OCI-LY1 (cell line): ENCODE measurements around the gene RRN3.
"Not testable (repeated sequence)": the region's sequence is repeated elsewhere in the genome, so short reads cannot be mapped to it uniquely, and the experiment has no call there.

Experiments
- H2AFZ ChIP-seq: fragments of 200-600 bp; sonication (generic), shearing (Covaris generic); 2 replicates; pipeline ENCODE4 v1.6.0; 2014; ENCODE audit warnings: antibody characterized with exemption, mild to moderate bottlenecking, low read length
- H3F3A ChIP-seq: fragments of 200-600 bp; sonication (generic), shearing (Covaris generic); 2 replicates; pipeline ENCODE4 v1.6.0; 2014; ENCODE audit warnings: mild to moderate bottlenecking, antibody characterized with exemption, low read length, moderate library complexity; ENCODE audit not compliant: insufficient read depth
- H3K27ac ChIP-seq: fragments of 200-600 bp; sonication (generic); 2 replicates; pipeline ENCODE4 v1.5.1; 2014; ENCODE audit warnings: low read length, mixed run types, mild to moderate bottlenecking, low read depth; ENCODE audit not compliant: poor library complexity, severe bottlenecking
- H3K27me3 ChIP-seq: fragments of 200-600 bp; sonication (generic); 2 replicates; pipeline ENCODE4 v1.6.0; 2014; ENCODE audit warnings: antibody characterized with exemption, mild to moderate bottlenecking, low read length, moderate library complexity; ENCODE audit not compliant: insufficient read depth
- H3K36me3 ChIP-seq: fragments of 200-600 bp; sonication (generic); 2 replicates; pipeline ENCODE4 v1.6.1; 2014; ENCODE audit warnings: mild to moderate bottlenecking, antibody characterized with exemption, low read length, moderate library complexity, mixed read lengths; ENCODE audit not compliant: insufficient read depth
- H3K4me1 ChIP-seq: fragments of 200-600 bp; sonication (generic); 2 replicates; pipeline ENCODE4 v1.5.1; 2014; ENCODE audit warnings: mild to moderate bottlenecking, low read length, moderate library complexity; ENCODE audit not compliant: insufficient read depth, severe bottlenecking
- H3K4me2 ChIP-seq: fragments of 200-600 bp; sonication (generic), shearing (Covaris generic); 2 replicates; pipeline ENCODE4 v1.6.1; 2014; ENCODE audit warnings: low read length
- H3K4me3 ChIP-seq: fragments of 200-600 bp; sonication (generic); 2 replicates; pipeline ENCODE4 v1.5.1; 2014; ENCODE audit warnings: low read length, low read depth, mild to moderate bottlenecking, mixed read lengths; ENCODE audit not compliant: poor library complexity, severe bottlenecking
- H3K79me2 ChIP-seq: fragments of 200-600 bp; shearing (Covaris generic); 2 replicates; pipeline ENCODE4 v1.6.1; 2016; ENCODE audit warnings: mixed run types, low read length, mixed read lengths; ENCODE audit not compliant: insufficient read depth
- H3K9ac ChIP-seq: fragments of 200-600 bp; sonication (generic), shearing (Covaris generic); 2 replicates; pipeline ENCODE4 v1.6.1; 2014; ENCODE audit warnings: mild to moderate bottlenecking, low read length, mixed read lengths
- H3K9me2 ChIP-seq: fragments of 200-600 bp; sonication (generic), shearing (Covaris generic); 2 replicates; pipeline ENCODE4 v1.6.1; 2014; ENCODE audit warnings: low read depth, mild to moderate bottlenecking, low read length, mixed read lengths
- H3K9me3 ChIP-seq: fragments of 200-600 bp; shearing (Covaris generic); 2 replicates; pipeline ENCODE4 v1.6.1; 2014; ENCODE audit warnings: low read length, mixed read lengths
- H4K20me1 ChIP-seq: fragments of 200-600 bp; sonication (generic), shearing (Covaris generic); 2 replicates; pipeline ENCODE4 v1.6.0; 2016; ENCODE audit warnings: mild to moderate bottlenecking, low read length; ENCODE audit not compliant: insufficient read depth
- EZH2 ChIP-seq: fragments of 200-600 bp; sonication (generic), shearing (Covaris generic); IDR thresholded peaks from 2 replicates; pipeline ENCODE4 v1.8.0; 2017; ENCODE audit warnings: borderline replicate concordance, mixed run types, mild to moderate bottlenecking, antibody characterized with exemption, low read length, moderate library complexity, mixed read lengths
- TF ChIP-seq, protein P1 (sequence below): fragments of 200-600 bp; sonication (generic), shearing (Covaris generic); IDR thresholded peaks from 2 replicates; pipeline ENCODE4 v1.5.1; 2017; ENCODE audit warnings: mild to moderate bottlenecking, antibody characterized with exemption, low read length, moderate library complexity, mixed read lengths

Gene RRN3

GRCh38 chr16:15031179-15031578 is 62.9 kb downstream of the RRN3 start:
- Histone ChIP-seq H3K9me2 (no peaks in the 10 kb centered on the region), H3K27ac (no peak overlapping the region), H3F3A (no peaks in the 10 kb centered on the region), H3K27me3 (no peaks in the 10 kb centered on the region), H3K79me2 (no peaks in the 10 kb centered on the region), H3K4me3 (no peak overlapping the region), H4K20me1 (no peaks in the 10 kb centered on the region), H3K4me1 (peaks cover 6% of the 10 kb centered on the region), H3K4me2 (no peak overlapping the region), H3K36me3 (peaks cover 65% of the 10 kb centered on the region), H3K9ac (no peak overlapping the region), H3K9me3 (no peaks in the 10 kb centered on the region), H2AFZ (no peak overlapping the region)
- TF ChIP-seq, protein P1, sequence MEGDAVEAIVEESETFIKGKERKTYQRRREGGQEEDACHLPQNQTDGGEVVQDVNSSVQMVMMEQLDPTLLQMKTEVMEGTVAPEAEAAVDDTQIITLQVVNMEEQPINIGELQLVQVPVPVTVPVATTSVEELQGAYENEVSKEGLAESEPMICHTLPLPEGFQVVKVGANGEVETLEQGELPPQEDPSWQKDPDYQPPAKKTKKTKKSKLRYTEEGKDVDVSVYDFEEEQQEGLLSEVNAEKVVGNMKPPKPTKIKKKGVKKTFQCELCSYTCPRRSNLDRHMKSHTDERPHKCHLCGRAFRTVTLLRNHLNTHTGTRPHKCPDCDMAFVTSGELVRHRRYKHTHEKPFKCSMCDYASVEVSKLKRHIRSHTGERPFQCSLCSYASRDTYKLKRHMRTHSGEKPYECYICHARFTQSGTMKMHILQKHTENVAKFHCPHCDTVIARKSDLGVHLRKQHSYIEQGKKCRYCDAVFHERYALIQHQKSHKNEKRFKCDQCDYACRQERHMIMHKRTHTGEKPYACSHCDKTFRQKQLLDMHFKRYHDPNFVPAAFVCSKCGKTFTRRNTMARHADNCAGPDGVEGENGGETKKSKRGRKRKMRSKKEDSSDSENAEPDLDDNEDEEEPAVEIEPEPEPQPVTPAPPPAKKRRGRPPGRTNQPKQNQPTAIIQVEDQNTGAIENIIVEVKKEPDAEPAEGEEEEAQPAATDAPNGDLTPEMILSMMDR, result no peak
- TF ChIP-seq EZH2, result no peak

GRCh38 chr16:15029749-15030148 is 64.3 kb downstream of the RRN3 start:
- not testable (repeated sequence) for H3K9ac ChIP-seq, H3K79me2 ChIP-seq, H3K4me3 ChIP-seq, H3K4me1 ChIP-seq, H3K27me3 ChIP-seq, H3K4me2 ChIP-seq, H3K9me2 ChIP-seq, H3K9me3 ChIP-seq, H4K20me1 ChIP-seq, H3F3A ChIP-seq, H3K27ac ChIP-seq, H2AFZ ChIP-seq
- H3K36me3 ChIP-seq, result peaks cover 60% of the 10 kb centered on the region

GRCh38 chr16:15028801-15029698 is 65.0 kb downstream of the RRN3 start:
- not testable (repeated sequence) for H3K27me3 ChIP-seq, H2AFZ ChIP-seq, H3K9ac ChIP-seq, H3K4me2 ChIP-seq, H3K27ac ChIP-seq, H4K20me1 ChIP-seq, H3F3A ChIP-seq, H3K9me2 ChIP-seq, H3K79me2 ChIP-seq, H3K4me1 ChIP-seq, H3K9me3 ChIP-seq, H3K4me3 ChIP-seq
- H3K36me3 ChIP-seq, result peaks cover 60% of the 10 kb centered on the region

DNA sequence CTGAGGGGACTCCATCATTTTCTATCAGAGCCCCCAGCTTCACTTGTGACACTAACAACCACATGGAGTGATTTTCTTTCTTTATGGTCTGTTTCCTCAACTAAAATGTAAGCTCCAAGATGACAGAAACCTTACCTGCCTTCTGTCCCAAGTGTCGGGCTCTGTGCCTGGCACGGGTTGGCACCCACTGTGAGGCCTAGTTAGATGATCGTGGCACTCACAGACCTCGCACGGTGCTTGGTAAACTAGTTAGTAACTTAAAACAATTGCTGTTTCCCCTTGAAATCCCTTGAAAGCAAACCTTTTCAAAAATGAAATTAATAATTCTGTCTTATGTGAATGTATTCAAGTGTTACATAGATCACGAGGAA is 65.7 kb downstream of the RRN3 start:
- H3F3A ChIP-seq, H3K9ac ChIP-seq, H3K79me2 ChIP-seq, H3K27me3 ChIP-seq, H3K4me1 ChIP-seq, H3K9me2 ChIP-seq, H3K4me2 ChIP-seq, H3K4me3 ChIP-seq, H3K27ac ChIP-seq, H4K20me1 ChIP-seq, H3K9me3 ChIP-seq, H2AFZ ChIP-seq: not testable (repeated sequence)
- H3K36me3 ChIP-seq, result peaks cover 60% of the 10 kb centered on the region

DNA sequence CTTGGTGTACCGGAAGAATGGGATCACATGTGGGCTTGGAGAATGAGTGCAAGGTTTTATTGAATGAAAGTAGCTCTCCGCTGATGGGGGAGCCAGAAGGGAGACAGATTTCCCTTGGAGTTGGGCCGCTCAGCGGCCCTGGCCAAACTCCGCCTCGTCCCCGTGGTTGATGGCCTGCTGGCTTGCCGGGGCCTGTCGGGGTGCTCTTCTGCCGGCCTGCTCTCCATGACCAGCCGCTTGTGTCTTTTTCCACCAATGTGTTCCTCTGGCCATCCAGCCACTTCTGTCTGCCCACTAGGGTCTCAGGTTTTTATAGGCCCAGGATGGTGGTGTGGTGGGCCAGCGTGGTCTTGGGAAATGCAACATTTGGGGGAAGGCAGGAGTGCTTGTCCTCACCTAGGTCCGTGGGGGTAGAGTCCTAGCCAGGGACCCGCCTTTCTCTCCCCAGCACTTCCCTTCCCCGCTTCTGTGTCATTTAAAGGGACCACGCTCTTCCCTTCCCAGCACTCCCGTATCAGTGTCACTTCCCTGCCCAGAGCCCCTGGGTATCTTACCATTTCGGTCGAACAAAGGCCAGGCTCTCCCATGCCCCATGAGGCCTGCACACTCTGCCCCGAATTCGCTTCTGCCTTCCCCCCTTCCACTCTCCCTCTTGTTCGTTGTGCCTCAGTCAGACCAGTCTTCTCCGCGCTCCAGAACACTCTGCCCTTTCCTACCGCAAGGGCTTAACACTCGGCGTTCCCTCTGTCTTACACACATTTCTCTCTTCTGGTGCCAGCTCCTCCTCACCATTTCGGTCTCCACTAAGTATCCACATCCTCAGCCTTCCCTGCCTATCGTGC is 66.3 kb downstream of the RRN3 start:
- not testable (repeated sequence) for H3F3A ChIP-seq

GRCh38 chr16:15027051-15027450 is 67.0 kb downstream of the RRN3 start:
- H2AFZ ChIP-seq, H3K9me2 ChIP-seq, H3K4me2 ChIP-seq, H3K9ac ChIP-seq, H3K27me3 ChIP-seq, H3F3A ChIP-seq, H3K4me3 ChIP-seq, H3K79me2 ChIP-seq, H3K4me1 ChIP-seq, H4K20me1 ChIP-seq, H3K27ac ChIP-seq, H3K9me3 ChIP-seq: not testable (repeated sequence)
- H3K36me3 ChIP-seq, result peaks cover 60% of the 10 kb centered on the region

More for the DNA sequence above, 66.3 kb downstream of the RRN3 start:
- H4K20me1 ChIP-seq, H3K27ac ChIP-seq, H3K27me3 ChIP-seq, H3K4me1 ChIP-seq, H3K4me2 ChIP-seq, H2AFZ ChIP-seq, H3K9me3 ChIP-seq, H3K9ac ChIP-seq, H3K79me2 ChIP-seq, H3K4me3 ChIP-seq, H3K9me2 ChIP-seq: not testable (repeated sequence)
- peaks cover 60% of the 10 kb centered on the region for H3K36me3 ChIP-seq
